ENCODE data around the gene DOCK11.

The DOCK11 gene

GRCh38 chrX:118633530-118633929, 137.9 kb downstream of the DOCK11 start:
- DNase-seq = no peak

DNA sequence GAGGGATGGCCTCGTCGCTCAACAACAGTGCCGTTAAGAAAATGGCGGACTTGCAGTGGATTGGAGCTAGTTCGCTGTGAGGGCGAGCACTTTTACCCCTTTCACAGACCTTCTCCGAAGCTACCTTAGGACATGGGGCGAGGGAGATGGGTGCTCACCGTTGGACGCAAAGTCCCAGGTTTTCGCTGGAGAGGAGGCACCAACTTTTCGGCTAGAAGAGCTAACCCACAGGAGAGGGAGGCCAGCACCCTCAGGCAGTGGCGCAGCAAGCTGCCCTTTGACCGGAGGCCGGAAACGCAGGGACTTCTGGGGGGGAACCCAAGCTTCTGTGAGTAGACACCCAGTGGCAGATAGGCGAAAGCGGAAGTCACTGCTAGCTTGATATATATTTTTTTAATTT, 138.7 kb downstream of the DOCK11 start:
- no peak for DNase-seq

- no peak for DNase-seq
Measured at GRCh38 chrX:118637997-118638396, 142.4 kb downstream of the DOCK11 start.

GRCh38 chrX:118644378-118644777, 148.8 kb downstream of the DOCK11 start:
- no peak for DNase-seq

DNA sequence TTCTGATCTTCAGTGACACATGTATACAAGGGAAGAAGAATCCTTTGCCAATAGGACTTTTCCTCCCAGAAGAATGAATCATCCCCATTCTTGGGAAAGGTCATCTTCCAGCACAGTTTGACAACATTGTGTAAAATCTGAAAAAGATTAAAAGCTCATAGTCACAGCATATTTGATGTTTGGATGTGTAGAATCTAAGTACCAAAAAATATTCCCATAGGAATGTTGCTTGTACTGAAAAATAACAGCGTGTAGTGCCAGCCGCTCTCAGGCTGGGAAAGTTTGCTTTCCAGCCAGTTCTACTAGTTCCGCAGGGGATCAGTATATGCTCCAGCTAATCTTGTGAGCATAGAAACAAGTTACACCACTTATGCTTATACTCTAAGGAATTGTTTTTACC, 157.1 kb downstream of the DOCK11 start:
- no peak for DNase-seq

DNA sequence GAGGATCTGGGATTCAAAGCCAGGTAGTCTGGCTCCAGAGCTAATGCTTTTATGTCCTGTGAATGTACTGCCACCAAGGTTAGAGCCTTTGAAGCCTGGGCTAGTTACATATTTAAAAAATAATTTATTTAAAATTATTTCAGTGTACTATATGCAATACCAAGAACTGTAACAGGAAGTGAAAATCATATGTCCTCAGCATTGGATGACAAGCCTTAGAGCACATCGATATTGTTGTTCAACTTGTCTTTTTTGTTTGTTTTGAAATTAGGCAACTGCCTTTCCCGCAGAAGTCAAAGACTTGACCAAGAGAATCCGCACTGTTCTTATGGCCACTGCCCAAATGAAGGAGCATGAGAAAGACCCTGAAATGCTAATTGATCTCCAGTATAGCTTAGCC, 158.7 kb downstream of the DOCK11 start:
- DNase-seq = no peak

- no peak for DNase-seq
Measured at GRCh38 chrX:118655561-118656246, 160.1 kb downstream of the DOCK11 start.

DNA sequence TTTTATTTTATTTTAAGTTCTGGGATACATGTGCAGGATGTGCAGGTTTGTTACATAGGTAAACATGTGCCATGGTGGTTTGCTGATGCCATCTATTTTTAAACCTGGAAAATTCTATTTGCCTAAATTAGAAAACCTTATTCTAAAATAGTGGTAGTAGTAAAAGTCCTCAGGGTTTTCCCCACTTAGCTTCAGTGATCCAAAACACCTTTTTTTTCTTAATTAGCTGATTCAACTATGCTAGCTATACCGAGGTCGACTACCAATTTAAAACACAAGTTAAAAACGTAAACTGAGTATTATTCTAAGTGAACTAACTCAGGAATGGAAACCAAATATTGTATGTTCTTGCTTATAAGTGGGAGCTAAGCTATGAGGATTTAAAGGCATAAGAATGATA, 161.8 kb downstream of the DOCK11 start:
- no peak for DNase-seq

GRCh38 chrX:118660085-118660484, 164.5 kb downstream of the DOCK11 start:
- no peak for DNase-seq

DNA sequence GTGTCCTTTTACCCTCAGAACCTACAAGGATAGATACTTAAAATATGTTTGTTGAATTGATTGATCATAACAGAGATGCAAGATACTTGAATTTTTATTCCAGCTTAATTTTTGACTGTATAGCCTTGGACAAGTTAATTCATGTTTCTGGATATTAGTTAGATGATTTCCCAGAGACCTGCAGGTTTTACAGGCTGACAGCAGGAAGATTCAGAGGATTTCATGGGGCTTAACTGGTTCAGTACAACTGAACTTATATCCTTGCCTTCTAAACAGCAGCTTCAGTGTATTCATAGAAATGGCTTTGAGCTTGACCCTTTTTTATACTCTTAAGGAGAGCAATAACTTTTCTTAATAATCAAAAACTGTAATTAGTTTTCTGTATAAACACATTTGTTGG, 169.6 kb downstream of the DOCK11 start:
- DNase-seq = no peak

GRCh38 chrX:118666521-118666920, 170.9 kb downstream of the DOCK11 start:
- DNase-seq = no peak

GRCh38 chrX:118669435-118669834, 173.8 kb downstream of the DOCK11 start:
- no peak for DNase-seq

DNA sequence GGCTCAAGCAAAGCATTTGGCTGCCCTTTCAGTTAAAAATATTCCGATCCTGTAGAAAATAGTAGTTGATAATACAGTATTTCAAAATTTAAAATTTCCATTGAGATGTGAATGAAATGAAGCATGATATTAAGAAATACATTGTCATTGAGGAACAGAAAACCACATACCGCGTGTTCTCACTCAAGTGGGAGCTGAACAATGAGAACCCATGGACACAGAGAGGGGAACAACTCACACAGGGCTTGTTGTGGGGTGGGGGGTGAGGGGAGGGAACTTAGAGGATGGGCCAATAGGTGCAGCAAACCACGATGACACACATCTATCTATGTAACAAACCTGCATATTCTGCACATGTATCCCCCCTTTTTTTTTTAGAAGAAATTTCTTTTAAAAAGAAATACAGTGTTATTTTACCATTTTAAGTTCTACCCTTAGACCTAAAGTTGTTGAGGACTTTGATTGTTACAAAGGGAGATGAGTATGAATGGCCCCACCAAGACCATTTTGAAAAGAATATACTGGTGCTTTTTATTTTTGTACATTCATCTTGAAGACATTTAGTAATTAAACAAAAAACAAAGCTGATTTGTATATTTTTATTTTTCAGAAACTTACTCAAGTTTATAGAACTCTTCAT, 179.8 kb downstream of the DOCK11 start:
- no peak for DNase-seq

- DNase-seq = no peak
Measured at GRCh38 chrX:118675966-118676349, 180.3 kb downstream of the DOCK11 start.

- no peak for DNase-seq
Measured at GRCh38 chrX:118677318-118677717, 181.7 kb downstream of the DOCK11 start.

GRCh38 chrX:118679290-118679689, 183.7 kb downstream of the DOCK11 start:
- no peak for DNase-seq

- no peak for DNase-seq
Measured at GRCh38 chrX:118682258-118683014, 186.8 kb downstream of the DOCK11 start.

- DNase-seq = no peak
Measured at GRCh38 chrX:118685393-118685792, 189.8 kb downstream of the DOCK11 start.

GRCh38 chrX:118688935-118689334, 193.3 kb downstream of the DOCK11 start:
- DNase-seq = no peak

DNA sequence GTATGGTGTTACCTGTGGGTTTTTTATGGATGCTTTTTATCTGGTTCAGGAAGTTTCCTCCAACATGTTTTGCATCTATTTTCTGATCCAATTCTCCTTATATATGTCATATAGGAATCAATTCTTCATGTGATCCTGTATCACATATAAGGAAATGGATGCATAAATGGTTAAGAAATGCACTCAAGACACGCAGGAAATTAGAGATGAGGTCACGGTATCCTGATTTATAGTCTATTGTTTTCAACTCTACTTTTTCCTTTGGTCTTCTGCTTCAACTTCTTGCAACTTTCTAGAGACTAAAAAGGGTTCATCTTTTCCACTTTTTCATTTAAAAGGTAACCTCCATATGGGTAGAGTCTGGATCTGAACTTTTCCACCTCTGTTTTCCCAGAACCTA, 198.2 kb downstream of the DOCK11 start:
- no peak for DNase-seq

GRCh38 chrX:118694638-118695037, 199.0 kb downstream of the DOCK11 start:
- DNase-seq = no peak

- DNase-seq = no peak
Measured at GRCh38 chrX:118698516-118699170, 203.0 kb downstream of the DOCK11 start.

GRCh38 chrX:118702741-118703140, 207.1 kb downstream of the DOCK11 start:
- DNase-seq = no peak

DNA sequence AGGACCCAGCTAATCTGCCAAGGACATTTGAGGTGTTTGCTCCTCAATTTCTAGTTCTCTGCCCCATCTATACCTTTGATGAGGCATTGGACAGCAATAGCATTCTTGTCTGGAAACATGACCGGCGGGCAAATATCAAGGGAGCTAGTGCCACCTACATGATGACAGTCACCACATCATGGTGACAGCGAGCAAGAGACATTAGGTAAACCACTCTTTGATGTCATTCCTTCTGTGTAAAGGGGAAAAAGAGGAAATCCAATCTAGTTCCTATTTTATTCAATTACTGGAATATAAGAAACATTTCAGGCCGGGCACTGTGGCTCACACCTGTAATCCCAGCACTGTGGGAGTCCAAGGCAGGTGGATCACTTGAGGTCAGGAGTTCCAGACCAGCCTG, 211.1 kb downstream of the DOCK11 start:
- DNase-seq = no peak

Measured in stimulated activated CD4-positive, alpha-beta T cell treated with anti-CD3 and anti-CD28 coated beads, Interleukin-4, amount 100 ng/mL, for 24 hours (primary cell).